Vagina (tissue), 2 donors: ENCODE measurements around the gene USH2A.

Experiments
- CTCF ChIP-seq, 3 experiments: fragments of 450-650 bp in 2 of 3; fragments of 200-600 bp in 1 of 3; sonication (generic) in 1 of 3; IDR thresholded peaks; one replicate each; pipeline ENCODE4 v1.5.1; 2017 to 2019; ENCODE audit warnings: antibody characterized with exemption in 3 of 3, mild to moderate bottlenecking in 2 of 3, moderate library complexity in 2 of 3
- POLR2A ChIP-seq, 2 donors: fragments of 450-650 bp; IDR thresholded peaks; one replicate each; pipeline ENCODE4 v1.6.1; 2017; ENCODE audit warnings: antibody characterized with exemption in 2 of 2, mild to moderate bottlenecking in 2 of 2, moderate library complexity in 2 of 2
- POLR2AphosphoS5 ChIP-seq, 2 donors: sonication (generic); formaldehyde crosslinking; IDR thresholded peaks; one replicate each; pipeline ENCODE4 v1.9.0; 2017; ENCODE audit warnings: antibody characterized with exemption in 2 of 2, mild to moderate bottlenecking in 2 of 2, low read depth in 1 of 2; ENCODE audit not compliant: insufficient read depth in 1 of 2

GRCh38 chr1:215606564-215607168 lies 816.6 kb downstream of the USH2A start:
- TF ChIP-seq POLR2A (IDR thresholded peaks at IDR 0.05) (no peak), CTCF (IDR thresholded peaks at IDR 0.05) (peak in 2 of 3 experiments; percentile 8 to 23), POLR2AphosphoS5 (IDR thresholded peaks at IDR 0.05; ENCODE audit: insufficient read depth in 1 of 2, low read depth in 1 of 2) (no peak)
